Measurements from ENCODE around the gene CUTC. TPM values are rescaled to one million over a fixed set of nuclear protein-coding genes. Genes with fewer than 3 reads are reported as not detected.
A peak's percentile ranks its signal among the peaks of the same experiment; 100 is the strongest.

Gene CUTC
- total RNA-seq, 1 experiment from 2014 or later = 53.6 TPM

DNA sequence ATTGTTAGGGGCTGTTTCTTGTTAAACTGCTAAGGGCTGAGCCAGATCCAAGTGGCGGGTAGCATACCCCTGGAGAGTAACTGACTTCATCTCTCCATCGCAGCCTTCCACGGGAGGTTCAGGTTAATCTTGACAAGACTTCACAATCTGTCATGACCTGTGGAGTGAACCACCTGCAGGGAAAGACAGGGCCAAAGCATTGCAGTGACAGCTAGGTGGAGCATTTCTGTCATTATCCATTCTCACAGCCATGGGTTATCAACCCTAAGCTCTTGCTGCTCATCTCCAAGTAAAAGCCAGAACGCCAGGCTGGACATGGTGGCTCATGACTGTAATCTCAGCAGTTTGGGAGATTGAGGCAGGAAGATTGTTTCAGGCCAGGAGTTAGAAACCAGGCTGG lies 67.6 kb downstream of the CUTC start:
- Histone ChIP-seq H3K9ac (ENCODE audit: low read length) (no peak overlapping the region), H2AFZ (ENCODE audit: low read depth, low read length, poor library complexity, severe bottlenecking) (no peak overlapping the region), H3K27ac (ENCODE audit: low read depth, low read length) (no peak overlapping the region), H3K4me2 (ENCODE audit: low read length) (no peak overlapping the region), H3K27me3 (ENCODE audit: insufficient read depth, low read length) (no peaks in the 10 kb centered on the region), H3K79me2 (ENCODE audit: insufficient read depth, low read length) (no peaks in the 10 kb centered on the region), H3K9me3 (ENCODE audit: control insufficient read depth in 1 of 2, insufficient read depth in 1 of 2, low read depth in 1 of 2, low read length in 2 of 2) (no peaks in the 10 kb centered on the region), H3K9me2 (ENCODE audit: insufficient read depth) (no peaks in the 10 kb centered on the region), H3K36me3 (ENCODE audit: control insufficient read depth in 1 of 2, insufficient read depth in 2 of 2, low read length in 2 of 2) (peaks cover 39 to 84% of the 10 kb centered on the region in 2 experiments; a peak in 3 of 4 replicates), H3K4me1 (ENCODE audit: control insufficient read depth in 1 of 2, insufficient read depth in 2 of 2, low read length in 2 of 2) (no peaks in the 10 kb centered on the region), H3K4me3 (replicated peaks in 1 of 2; ENCODE audit: low read depth in 1 of 2, low read length in 2 of 2) (no peak overlapping the region), H4K20me1 (ENCODE audit: insufficient read depth) (no peaks in the 10 kb centered on the region)
- POLR2A ChIA-PET = no interaction called here
- ATAC-seq = peak; percentile 55; the same call in 1 of the 2 replicates
- CTCF ChIA-PET = interaction anchor here (1.6 kb wide), 1 partner anchor 11 kb away, joined by 4 read pairs; no protein-coding TSS in a partner anchor
- RAD21 ChIA-PET (ENCODE audit: low non-redundant PET in 1 of 2, low total read pairs in 2 of 2, uncharacterized antibody in 2 of 2, unreplicated experiment in 2 of 2) = no interaction called here
- TF ChIP-seq RAD21 (IDR thresholded peaks at IDR 0.05; ENCODE audit: low read depth) (0 out of 2 replicates have a peak, but pooled peaks have one; percentile 15), JUND (IDR thresholded peaks at IDR 0.05) (no peak)
- TF ChIP-seq, protein P1, sequence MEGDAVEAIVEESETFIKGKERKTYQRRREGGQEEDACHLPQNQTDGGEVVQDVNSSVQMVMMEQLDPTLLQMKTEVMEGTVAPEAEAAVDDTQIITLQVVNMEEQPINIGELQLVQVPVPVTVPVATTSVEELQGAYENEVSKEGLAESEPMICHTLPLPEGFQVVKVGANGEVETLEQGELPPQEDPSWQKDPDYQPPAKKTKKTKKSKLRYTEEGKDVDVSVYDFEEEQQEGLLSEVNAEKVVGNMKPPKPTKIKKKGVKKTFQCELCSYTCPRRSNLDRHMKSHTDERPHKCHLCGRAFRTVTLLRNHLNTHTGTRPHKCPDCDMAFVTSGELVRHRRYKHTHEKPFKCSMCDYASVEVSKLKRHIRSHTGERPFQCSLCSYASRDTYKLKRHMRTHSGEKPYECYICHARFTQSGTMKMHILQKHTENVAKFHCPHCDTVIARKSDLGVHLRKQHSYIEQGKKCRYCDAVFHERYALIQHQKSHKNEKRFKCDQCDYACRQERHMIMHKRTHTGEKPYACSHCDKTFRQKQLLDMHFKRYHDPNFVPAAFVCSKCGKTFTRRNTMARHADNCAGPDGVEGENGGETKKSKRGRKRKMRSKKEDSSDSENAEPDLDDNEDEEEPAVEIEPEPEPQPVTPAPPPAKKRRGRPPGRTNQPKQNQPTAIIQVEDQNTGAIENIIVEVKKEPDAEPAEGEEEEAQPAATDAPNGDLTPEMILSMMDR (IDR thresholded peaks at IDR 0.05 in 2 of 3, conservative IDR thresholded peaks at IDR 0.05 in 1 of 3; ENCODE audit: borderline replicate concordance in 1 of 3, insufficient read depth in 1 of 3, low read depth in 2 of 3, low read length in 2 of 3) = 0 out of 6 replicates have a peak, but pooled peaks of 2 of the 3 experiments have one; percentile 15 to 16
- no peak for DNase-seq (ENCODE audit: low read depth, low spot score)
- intact Hi-C loops (cut with micrococcal nuclease) = no loop called here
- no TSS peak for BruUV-seq (replicated peaks)

DNA sequence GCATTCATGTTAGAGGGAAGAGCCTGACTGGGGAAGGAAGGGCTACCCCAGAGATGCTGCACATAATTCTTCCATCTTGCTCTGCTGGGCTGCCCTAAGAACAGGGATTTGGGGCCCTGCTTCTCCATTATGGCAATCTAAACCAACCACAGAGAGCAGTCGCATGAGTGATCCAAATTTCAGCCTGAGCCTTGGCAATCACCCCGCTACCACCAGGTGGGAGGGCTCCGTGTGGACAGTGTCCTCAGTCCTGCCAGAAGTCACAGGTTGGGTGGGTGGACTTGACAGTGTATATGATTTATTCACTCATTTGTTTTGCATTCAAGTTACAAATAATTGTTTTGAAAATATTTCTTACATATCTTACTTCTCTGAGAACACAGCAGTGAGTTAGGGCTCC lies 72.4 kb downstream of the CUTC start:
- H3K79me2 ChIP-seq (ENCODE audit: insufficient read depth, low read length) = no peaks in the 10 kb centered on the region
- TF ChIP-seq EZH2 (IDR thresholded peaks at IDR 0.05) (no peak), SRF (IDR thresholded peaks at IDR 0.05; ENCODE audit: low read depth) (no peak), POLR2A (IDR thresholded peaks at IDR 0.05; ENCODE audit: borderline replicate concordance, extremely low read depth, insufficient read depth, insufficient read length) (no peak), ZNF274 (IDR thresholded peaks at IDR 0.05; ENCODE audit: low read depth, low read length) (no peak), FOSL1 (IDR thresholded peaks at IDR 0.05; ENCODE audit: low read depth) (no peak), TCF7L2 (IDR thresholded peaks at IDR 0.05; ENCODE audit: borderline replicate concordance, extremely low read depth, insufficient read depth, insufficient read length) (no peak), EGR1 (IDR thresholded peaks at IDR 0.05; ENCODE audit: low read depth) (no peak)
- TF ChIP-seq, protein P2, sequence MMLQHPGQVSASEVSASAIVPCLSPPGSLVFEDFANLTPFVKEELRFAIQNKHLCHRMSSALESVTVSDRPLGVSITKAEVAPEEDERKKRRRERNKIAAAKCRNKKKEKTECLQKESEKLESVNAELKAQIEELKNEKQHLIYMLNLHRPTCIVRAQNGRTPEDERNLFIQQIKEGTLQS (IDR thresholded peaks at IDR 0.05) = no peak
- TF ChIP-seq, protein P3, sequence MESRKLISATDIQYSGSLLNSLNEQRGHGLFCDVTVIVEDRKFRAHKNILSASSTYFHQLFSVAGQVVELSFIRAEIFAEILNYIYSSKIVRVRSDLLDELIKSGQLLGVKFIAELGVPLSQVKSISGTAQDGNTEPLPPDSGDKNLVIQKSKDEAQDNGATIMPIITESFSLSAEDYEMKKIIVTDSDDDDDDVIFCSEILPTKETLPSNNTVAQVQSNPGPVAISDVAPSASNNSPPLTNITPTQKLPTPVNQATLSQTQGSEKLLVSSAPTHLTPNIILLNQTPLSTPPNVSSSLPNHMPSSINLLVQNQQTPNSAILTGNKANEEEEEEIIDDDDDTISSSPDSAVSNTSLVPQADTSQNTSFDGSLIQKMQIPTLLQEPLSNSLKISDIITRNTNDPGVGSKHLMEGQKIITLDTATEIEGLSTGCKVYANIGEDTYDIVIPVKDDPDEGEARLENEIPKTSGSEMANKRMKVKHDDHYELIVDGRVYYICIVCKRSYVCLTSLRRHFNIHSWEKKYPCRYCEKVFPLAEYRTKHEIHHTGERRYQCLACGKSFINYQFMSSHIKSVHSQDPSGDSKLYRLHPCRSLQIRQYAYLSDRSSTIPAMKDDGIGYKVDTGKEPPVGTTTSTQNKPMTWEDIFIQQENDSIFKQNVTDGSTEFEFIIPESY (IDR thresholded peaks at IDR 0.05; ENCODE audit: extremely low read depth, insufficient replicate concordance, low read length) = no peak
- no peak overlapping the region for H3K27ac ChIP-seq (ENCODE audit: low read depth, low read length)
- H3K27me3 ChIP-seq (ENCODE audit: insufficient read depth, low read length) = no peaks in the 10 kb centered on the region
- ChIA-PET CTCF (no interaction called here), RAD21 (ENCODE audit: low non-redundant PET in 1 of 2, low total read pairs in 2 of 2, uncharacterized antibody in 2 of 2, unreplicated experiment in 2 of 2) (no interaction called here), POLR2A (no interaction called here)
- BruUV-seq (replicated peaks) = no TSS peak
- ATAC-seq (no peak), DNase-seq (ENCODE audit: low read depth, low spot score) (no peak)
- no peak overlapping the region for H3K9ac ChIP-seq (ENCODE audit: low read length)
- H3K9me2 ChIP-seq (ENCODE audit: insufficient read depth) = no peaks in the 10 kb centered on the region
- H3K9me3 ChIP-seq (ENCODE audit: control insufficient read depth in 1 of 2, insufficient read depth in 1 of 2, low read depth in 1 of 2, low read length in 2 of 2) = no peaks in the 10 kb centered on the region
- H3K36me3 ChIP-seq (ENCODE audit: control insufficient read depth in 1 of 2, insufficient read depth in 2 of 2, low read length in 2 of 2) = peaks cover 43 to 92% of the 10 kb centered on the region in 2 experiments; a peak in 3 of 4 replicates
- intact Hi-C loops (cut with micrococcal nuclease) = no loop called here
- H3K4me2 ChIP-seq (ENCODE audit: low read length) = no peak overlapping the region
- no peak overlapping the region for H3K4me3 ChIP-seq (replicated peaks in 1 of 2; ENCODE audit: low read depth in 1 of 2, low read length in 2 of 2)
- no peaks in the 10 kb centered on the region for H4K20me1 ChIP-seq (ENCODE audit: insufficient read depth)
- no peaks in the 10 kb centered on the region for H3K4me1 ChIP-seq (ENCODE audit: control insufficient read depth in 1 of 2, insufficient read depth in 2 of 2, low read length in 2 of 2)
- H2AFZ ChIP-seq (ENCODE audit: low read depth, low read length, poor library complexity, severe bottlenecking) = no peak overlapping the region

Measured in HCT116 (cell line).